Fibroblast of mammary gland (primary cell): ENCODE data around the gene SLC1A2.

ENCODE experiments used
- DNase-seq: peaks from one replicate; pipeline ENCODE4 v3.0.0-alpha.2; 2010; ENCODE audit warnings: low read depth
- H3K4me3 ChIP-seq: 2 replicates; pipeline ENCODE4 v1.5.1; 2011; ENCODE audit warnings: low read depth, mild to moderate bottlenecking, low read length, moderate library complexity; ENCODE audit not compliant: control insufficient read depth
- CTCF ChIP-seq: conservative IDR thresholded peaks from 2 replicates; pipeline ENCODE4 v1.5.1; 2011; ENCODE audit warnings: low read depth, low read length, inconsistent platforms; ENCODE audit not compliant: control insufficient read depth, insufficient read depth

SLC1A2 gene

GRCh38 chr11:35311331-35311730, 108.0 kb downstream of the SLC1A2 start:
- TF ChIP-seq CTCF: no peak
- H3K4me3 ChIP-seq: no peak overlapping the region
- DNase-seq: no peak

- TF ChIP-seq CTCF: no peak
- DNase-seq: no peak
- H3K4me3 ChIP-seq: no peak overlapping the region
These were observed 111.2 kb downstream of the SLC1A2 start for GRCh38 chr11:35308157-35308556.

GRCh38 chr11:35307221-35307621, 112.1 kb downstream of the SLC1A2 start:
- TF ChIP-seq CTCF: no peak
- DNase-seq: no peak
- no peak overlapping the region for H3K4me3 ChIP-seq

- peak; percentile 42 for TF ChIP-seq CTCF
- no peak overlapping the region for H3K4me3 ChIP-seq
- peak; percentile 48 for DNase-seq
These were observed 113.5 kb downstream of the SLC1A2 start for GRCh38 chr11:35305670-35306382.

GRCh38 chr11:35304900-35305460, 114.4 kb downstream of the SLC1A2 start:
- H3K4me3 ChIP-seq: no peak overlapping the region
- DNase-seq: no peak
- no peak for TF ChIP-seq CTCF

GRCh38 chr11:35304386-35304775, 115.0 kb downstream of the SLC1A2 start:
- peak; percentile 92 for DNase-seq
- no peak overlapping the region for H3K4me3 ChIP-seq
- no peak for TF ChIP-seq CTCF
